Measurements from ENCODE around the gene CMTM2.
A peak's percentile ranks its signal among the peaks of the same experiment; 100 is the strongest.
"Not testable (repeated sequence)": the region's sequence is repeated elsewhere in the genome, so short reads cannot be mapped to it uniquely, and the experiment has no call there.

Gene CMTM2

GRCh38 chr16:66605979-66606751 lies 26.9 kb downstream of the CMTM2 start:
- no peak for DNase-seq (ENCODE audit: low read depth)

DNA sequence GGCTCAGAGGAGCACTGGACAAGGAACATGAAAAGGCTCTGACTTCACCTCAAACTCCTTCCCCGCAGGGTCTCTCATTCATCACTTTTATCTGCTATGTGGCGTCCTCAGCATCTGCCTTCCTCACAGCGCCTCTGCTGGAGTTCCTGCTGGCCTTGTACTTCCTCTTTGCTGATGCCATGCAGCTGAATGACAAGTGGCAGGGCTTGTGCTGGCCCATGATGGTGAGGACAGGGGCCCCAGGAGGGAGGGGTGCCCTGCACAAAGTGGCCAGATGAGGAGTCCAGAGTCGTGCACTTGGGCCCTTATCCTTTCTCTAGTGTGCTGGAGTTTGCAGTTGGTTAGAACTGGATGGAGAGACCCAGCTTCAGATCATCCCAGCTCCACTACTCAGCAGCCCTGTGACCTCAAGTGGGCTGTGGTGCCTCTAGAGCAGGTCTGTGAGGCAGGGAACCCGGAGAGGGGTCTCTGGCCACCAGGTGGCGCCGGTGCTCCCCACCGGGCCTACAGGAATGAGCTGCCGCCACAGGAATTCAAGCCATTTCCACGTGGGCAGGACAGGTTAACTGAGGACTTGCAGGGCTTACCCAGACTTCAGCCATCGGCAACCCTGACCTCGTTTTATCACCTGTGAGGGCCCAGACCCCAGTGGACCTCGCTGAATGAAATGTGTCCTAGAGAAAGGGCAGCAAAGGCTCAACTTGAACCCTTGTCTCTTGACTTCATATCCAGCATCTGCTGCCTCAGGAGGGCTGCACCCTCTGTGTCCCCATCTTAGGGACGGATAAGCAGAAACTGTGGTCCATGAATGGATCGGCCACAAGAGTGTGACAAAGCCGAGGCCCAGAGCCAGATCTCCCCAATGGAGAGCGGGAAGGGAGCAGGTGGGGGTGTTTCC lies 29.2 kb downstream of the CMTM2 start:
- peak; percentile 72 for DNase-seq (ENCODE audit: low read depth)

GRCh38 chr16:66609139-66609510 lies 29.9 kb downstream of the CMTM2 start:
- DNase-seq (ENCODE audit: low read depth), result no peak

DNA sequence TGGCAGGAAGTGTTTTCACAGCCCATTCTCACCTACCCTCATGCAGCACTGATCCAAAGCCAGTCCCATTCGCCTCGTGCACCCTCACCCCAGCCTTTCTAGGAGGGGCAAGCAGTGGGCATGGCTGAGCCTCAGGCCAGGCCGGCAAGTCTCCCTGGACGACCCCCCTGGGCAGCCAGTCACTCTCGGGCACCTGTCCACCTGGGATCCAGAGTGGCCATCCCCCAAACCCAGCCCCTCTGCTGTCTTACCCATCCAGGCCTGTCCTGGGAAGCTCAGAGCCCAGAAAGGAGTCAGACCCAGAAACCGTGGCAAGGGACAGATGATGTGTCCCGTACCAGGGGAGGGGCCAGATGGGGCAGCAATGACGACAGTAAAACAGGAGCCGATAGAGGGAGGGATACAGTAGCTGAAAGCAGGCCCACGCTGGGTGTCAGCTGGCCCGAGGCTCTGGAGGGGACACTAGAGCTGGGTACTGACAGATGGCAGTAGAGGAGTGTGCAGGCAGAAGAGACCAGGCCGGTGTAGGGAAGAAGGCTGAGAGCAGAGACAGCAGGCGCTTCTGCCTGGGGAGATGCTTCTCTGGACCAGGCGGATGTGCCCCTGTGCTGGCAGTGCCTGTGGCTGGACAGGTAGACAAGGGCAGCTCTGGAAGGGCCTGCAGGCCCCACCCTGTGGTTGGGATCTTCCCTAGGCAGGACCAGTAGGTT lies 31.0 kb downstream of the CMTM2 start:
- DNase-seq (ENCODE audit: low read depth), result no peak

- not testable (repeated sequence) for DNase-seq (ENCODE audit: low read depth)
Measured at GRCh38 chr16:66611911-66612310, 32.6 kb downstream of the CMTM2 start.

DNA sequence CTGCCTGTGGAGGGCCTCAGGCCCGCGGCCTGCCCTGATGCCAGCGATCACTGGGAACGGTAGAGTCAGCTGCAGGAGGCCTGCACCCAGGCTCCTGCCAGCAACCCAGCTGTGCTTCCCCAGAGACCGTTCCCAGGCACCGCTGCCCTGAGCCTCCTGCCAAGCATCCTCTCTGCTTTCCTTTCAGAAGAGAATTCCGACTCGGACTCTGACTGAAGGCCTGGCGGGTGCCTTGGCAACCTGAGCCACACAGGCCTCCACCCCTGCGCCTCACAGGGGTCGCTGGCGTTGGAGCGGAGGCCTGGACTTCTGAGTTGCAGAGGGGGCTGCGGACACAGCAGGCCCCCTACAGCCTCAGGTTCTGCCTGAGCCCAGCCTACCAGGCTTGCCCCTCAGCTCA lies 33.2 kb downstream of the CMTM2 start:
- no peak for DNase-seq (ENCODE audit: low read depth)

- no peak for DNase-seq (ENCODE audit: low read depth)
Measured at GRCh38 chr16:66614161-66614802, 35.0 kb downstream of the CMTM2 start.

GRCh38 chr16:66616169-66616568 lies 36.9 kb downstream of the CMTM2 start:
- DNase-seq (ENCODE audit: low read depth), result no peak

- DNase-seq (ENCODE audit: low read depth), result no peak
Measured at GRCh38 chr16:66616592-66616991, 37.3 kb downstream of the CMTM2 start.

DNA sequence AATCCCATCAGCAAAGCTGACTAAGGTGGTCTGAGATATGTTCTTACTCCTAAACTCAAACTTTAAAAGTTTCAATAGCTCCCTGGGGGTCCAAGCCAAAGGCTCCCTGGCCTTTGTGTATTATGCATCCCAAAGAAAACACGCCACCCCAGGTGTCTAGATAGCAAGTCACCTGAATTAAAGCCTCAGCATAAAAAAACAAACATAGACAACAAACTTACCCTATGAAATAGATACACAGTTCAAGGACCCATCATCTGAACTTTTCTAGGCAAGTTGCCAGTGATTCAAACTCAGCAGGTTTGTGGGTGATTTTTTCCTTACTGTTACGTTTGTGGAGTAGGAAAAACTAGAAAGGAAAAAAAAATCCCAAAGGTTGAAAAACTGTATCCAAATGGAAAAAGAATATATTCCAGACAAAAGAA lies 37.8 kb downstream of the CMTM2 start:
- DNase-seq (ENCODE audit: low read depth), result no peak

- DNase-seq (ENCODE audit: low read depth), result no peak
Measured at GRCh38 chr16:66617728-66618127, 38.5 kb downstream of the CMTM2 start.

DNA sequence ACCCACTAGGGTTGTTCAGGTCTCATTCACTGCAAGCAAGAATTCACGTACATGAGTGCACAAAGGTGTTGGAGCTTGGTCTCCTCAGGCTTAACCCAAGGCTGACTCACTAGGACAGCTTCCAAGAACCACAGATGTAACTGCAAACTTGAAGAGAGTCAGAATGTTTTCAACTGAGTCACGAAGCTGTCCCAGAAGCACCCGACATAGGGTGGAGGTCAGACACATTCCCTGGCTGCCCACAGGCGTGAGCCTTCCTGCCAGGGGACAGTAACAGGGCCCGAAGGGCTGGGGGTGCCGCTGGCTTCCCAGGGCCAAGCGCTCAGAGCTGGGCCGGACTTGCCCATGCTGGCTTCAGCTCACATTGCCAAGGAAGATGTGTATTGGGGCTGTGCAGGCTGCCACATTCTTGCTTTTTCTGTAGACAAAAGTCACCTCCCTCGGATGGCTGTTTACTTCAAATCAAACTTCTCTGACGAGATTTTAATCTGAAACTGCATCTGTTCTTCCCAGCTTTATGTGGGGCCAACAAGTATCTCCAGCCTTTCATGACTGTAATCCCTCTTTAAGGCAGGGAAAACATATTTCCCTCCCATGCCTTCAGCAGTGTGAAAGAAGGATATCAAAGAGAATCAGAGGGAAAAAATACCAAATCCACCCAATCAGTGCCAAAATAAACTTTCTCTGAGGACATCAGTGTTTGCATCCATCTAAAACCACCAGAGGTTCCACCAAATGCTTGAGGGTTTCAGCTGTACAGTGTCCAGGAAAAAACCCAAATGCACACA lies 39.5 kb downstream of the CMTM2 start:
- no peak for DNase-seq (ENCODE audit: low read depth)

DNA sequence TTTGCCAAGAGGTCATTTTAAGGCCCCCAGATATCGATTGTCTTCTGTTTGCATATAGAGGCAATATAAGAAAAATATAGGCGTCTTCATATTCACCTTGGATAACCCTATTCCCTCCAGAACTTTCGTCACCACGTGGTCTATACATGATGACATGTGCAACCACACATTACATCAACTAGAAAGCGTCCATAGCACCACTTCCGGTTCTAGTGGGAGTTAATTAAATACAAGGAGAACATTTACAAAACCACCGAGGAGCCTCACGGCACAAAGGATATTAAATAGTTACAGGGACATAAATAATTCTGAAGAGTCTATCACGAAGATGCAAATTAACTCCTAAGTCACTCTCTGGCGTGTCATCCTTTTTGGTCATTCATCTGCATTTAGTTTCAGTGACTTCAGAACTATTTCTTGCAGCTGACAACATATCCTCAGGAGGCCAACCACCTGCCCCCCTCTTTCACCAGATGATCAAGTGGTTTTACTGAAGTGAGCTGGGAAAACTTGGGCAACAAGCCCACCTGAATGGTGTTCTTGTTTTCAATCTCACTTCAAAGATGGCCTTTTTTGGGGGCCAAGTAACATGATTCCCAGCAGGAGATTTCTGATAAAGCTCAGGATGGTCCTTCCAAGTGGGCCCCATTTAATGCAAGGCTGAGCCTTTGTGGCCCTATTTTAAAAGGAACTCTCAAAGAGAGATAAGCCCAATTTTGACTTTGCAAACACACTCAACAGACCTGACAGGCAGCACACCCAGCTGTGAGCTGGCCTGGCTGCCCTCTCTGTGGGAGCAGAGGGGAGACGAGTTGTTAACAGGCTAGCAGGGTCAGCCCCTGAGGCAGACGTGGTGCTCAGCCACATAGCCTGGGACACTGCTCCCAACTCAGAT lies 40.5 kb downstream of the CMTM2 start:
- DNase-seq (ENCODE audit: low read depth), result no peak

DNA sequence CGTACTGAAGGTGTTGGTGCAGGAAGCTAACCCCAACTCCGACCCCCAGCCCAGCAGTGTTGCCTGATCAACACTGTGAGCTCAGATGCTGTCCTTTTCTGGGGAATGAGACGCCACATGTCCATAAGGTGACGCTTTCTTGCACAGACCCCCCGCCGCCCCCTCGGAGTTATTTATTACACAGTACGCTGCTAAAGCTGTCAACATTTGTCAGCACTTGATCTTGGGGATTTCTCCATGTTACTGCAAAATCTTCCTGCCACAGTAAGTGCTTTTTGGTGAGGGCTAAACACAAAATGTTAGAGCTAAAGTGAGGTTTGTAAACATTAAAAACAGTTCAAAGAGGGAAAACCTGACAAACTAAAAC lies 41.1 kb downstream of the CMTM2 start:
- no peak for DNase-seq (ENCODE audit: low read depth)

- DNase-seq (ENCODE audit: low read depth), result no peak
Measured at GRCh38 chr16:66621973-66622372, 42.7 kb downstream of the CMTM2 start.

DNA sequence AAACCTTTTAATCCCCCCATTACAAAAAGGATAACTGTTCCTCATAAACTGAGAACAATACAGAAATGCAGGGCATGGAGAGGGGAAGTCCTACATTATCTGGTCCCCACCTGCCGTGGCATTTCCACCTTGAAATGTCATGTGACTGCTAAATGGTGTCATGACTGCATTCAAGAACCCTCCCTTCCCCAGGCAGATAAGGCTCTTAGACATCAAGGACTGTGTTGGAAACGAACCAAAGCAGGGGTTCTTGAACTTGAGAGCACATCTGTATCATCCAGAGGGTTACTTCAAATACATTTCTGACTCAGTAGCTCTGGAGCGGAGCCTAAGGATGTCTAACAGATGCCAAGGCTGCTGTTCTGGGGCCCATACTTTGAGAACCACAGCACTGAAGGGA lies 43.6 kb downstream of the CMTM2 start:
- DNase-seq (ENCODE audit: low read depth), result no peak

DNA sequence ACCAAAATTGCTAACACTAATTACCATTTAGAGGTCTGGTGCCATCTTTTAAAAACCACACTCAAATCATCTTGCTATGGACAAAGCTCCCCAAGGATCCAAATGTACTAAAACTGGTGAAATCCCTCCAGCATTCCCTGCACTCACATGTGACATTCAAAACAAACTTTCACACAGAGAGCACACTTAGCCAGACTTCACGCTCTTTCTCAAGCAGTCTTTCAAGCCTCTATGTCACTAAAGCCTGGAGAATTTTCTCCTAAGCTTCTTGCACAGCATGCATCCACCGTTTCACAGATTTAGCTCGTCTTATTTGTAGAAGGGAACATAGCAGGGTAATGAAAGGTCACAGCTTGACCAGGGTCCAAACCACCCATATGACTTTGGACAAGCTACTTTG lies 44.5 kb downstream of the CMTM2 start:
- DNase-seq (ENCODE audit: low read depth), result no peak

- not testable (repeated sequence) for DNase-seq (ENCODE audit: low read depth)
Measured at GRCh38 chr16:66627611-66628378, 48.5 kb downstream of the CMTM2 start.

DNA sequence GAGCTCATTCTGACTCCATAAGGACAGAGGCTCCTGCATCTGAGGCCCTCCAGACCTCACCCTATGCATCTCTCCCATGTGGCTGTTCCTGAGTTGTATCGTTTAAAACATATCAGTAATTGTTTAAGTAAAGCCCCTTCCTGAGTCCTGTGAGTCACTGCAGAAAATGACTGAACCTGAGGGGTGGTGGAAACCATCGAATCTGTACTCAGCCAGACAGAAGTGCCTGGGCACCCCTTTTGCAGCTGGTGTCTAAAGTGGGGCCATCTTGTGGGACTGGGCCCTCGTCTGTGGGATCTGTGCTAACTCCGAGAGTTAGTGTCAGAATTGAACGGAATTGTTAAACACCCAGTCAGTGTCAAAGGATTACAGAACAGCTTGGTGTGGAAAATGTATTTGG lies 50.6 kb downstream of the CMTM2 start:
- DNase-seq (ENCODE audit: low read depth), result no peak

All from T follicular helper cell (primary cell).